ENCODE data around the gene TMEM17.

TMEM17 gene

DNA sequence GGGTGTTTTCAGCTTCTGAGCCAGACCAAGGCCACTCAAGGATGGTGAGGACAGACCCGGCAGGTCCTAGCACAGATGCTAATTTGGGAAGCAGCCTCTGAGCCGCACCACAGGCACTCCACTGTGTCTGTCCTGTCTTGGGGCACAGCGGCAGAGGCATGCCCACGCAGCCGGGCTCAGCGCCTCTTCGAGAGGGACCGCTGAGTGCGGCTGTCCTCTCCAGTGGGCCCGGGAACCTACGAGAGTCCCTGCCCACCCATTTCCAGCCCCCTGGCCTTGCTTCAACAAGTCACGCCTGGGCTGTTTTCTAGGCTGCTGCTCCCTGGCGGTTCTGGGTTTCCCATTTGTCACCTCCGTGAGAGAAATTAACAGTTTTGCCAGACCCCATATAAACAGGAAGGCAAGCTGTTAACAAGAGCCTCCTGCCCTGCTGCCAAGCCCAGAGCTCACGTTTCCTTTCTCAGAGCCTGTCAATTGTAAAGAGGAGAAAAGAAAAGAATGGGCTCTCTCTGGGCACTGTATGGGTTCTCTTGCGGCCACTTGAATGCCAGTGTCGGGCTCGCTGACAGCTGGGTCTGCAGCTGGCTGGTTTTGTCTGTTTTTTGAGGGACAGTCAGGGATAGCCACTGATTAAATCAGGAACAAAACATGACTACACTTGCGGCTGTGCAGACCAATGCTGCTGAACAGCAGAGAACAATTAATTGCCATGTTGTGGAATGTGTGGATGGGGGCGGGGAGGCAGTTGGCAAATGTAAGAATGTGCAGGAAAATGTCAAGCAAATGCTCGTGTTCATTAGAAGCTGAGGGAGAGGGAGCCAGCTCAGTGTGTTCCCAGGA is 30.6 kb downstream of the TMEM17 start:
- Histone ChIP-seq H3K4me2 (ENCODE audit: low read length) (no peak overlapping the region), H3K27me3 (ENCODE audit: control insufficient read depth, insufficient read depth, low read length) (no peaks in the 10 kb centered on the region), H3K4me3 (ENCODE audit: low read depth, low read length) (no peak overlapping the region), H3K9me3 (ENCODE audit: control insufficient read depth, low read length) (no peaks in the 10 kb centered on the region), H3K4me1 (no peaks in the 10 kb centered on the region), H3K36me3 (ENCODE audit: control insufficient read depth, insufficient read depth, low read length) (no peaks in the 10 kb centered on the region), H3K9ac (no peak overlapping the region), H2AFZ (peak overlapping the region; percentile 41), H3K79me2 (no peaks in the 10 kb centered on the region), H3K27ac (no peak overlapping the region)
- TF ChIP-seq, protein P1, sequence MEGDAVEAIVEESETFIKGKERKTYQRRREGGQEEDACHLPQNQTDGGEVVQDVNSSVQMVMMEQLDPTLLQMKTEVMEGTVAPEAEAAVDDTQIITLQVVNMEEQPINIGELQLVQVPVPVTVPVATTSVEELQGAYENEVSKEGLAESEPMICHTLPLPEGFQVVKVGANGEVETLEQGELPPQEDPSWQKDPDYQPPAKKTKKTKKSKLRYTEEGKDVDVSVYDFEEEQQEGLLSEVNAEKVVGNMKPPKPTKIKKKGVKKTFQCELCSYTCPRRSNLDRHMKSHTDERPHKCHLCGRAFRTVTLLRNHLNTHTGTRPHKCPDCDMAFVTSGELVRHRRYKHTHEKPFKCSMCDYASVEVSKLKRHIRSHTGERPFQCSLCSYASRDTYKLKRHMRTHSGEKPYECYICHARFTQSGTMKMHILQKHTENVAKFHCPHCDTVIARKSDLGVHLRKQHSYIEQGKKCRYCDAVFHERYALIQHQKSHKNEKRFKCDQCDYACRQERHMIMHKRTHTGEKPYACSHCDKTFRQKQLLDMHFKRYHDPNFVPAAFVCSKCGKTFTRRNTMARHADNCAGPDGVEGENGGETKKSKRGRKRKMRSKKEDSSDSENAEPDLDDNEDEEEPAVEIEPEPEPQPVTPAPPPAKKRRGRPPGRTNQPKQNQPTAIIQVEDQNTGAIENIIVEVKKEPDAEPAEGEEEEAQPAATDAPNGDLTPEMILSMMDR (IDR thresholded peaks at IDR 0.05), result no peak

DNA sequence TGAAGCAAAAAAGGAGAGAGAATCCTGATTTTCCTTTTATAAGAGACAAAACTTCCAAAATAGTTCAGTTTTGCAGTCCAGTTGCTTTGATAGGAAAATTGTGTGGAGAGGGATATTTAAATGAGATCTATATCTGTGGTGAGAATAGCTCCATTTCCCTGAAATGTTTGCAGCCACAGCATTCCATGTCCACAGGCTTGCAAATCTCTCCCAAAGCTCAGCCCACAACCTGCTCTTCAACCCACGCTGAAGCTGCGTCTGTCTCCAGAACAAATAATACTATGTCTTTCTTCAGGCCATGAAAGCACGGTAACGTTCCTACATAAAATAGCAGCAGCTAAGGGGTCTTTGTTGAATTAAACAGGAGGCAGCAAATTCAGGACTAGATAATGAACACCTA is 31.8 kb downstream of the TMEM17 start:
- Histone ChIP-seq H2AFZ (no peak overlapping the region), H3K4me2 (ENCODE audit: low read length) (no peak overlapping the region), H3K36me3 (ENCODE audit: control insufficient read depth, insufficient read depth, low read length) (no peaks in the 10 kb centered on the region), H3K27me3 (ENCODE audit: control insufficient read depth, insufficient read depth, low read length) (no peaks in the 10 kb centered on the region), H3K4me1 (no peaks in the 10 kb centered on the region), H3K79me2 (no peaks in the 10 kb centered on the region), H3K9ac (no peak overlapping the region), H3K27ac (no peak overlapping the region), H3K9me3 (ENCODE audit: control insufficient read depth, low read length) (no peaks in the 10 kb centered on the region), H3K4me3 (ENCODE audit: low read depth, low read length) (no peak overlapping the region)
- TF ChIP-seq, protein P1 (IDR thresholded peaks at IDR 0.05), result no peak

DNA sequence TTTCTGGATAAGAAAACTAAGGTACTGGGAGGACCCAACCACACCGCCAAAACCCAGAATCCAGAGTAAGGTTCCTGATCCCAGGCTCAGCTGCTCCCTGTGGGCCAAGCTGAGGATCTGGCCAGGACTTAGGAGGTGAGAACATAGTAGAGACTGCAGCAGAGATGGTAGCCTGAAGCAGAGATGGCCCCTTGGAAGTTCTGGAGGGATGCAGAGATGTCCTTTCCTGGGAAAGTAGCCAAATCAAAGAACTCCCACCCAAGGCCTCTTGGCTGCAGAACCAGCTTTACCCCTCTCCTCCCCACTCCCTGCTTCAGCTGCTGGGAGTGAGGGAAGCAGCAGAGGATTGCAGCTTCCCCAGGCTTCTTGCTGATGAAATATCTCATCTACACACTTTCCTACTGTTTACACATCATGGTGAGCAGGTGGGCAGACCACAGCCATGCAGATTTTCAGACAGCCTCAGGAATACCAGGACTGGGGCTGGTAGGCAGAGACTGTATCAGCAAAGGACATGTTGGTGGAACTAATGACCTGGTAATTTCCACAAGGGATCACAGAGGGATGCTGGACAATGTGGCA is 32.7 kb downstream of the TMEM17 start:
- Histone ChIP-seq H3K36me3 (ENCODE audit: control insufficient read depth, insufficient read depth, low read length) (no peaks in the 10 kb centered on the region), H3K9me3 (ENCODE audit: control insufficient read depth, low read length) (no peaks in the 10 kb centered on the region), H3K27me3 (ENCODE audit: control insufficient read depth, insufficient read depth, low read length) (no peaks in the 10 kb centered on the region), H2AFZ (no peak overlapping the region), H3K4me1 (no peaks in the 10 kb centered on the region), H3K27ac (no peak overlapping the region), H3K79me2 (no peaks in the 10 kb centered on the region), H3K9ac (no peak overlapping the region), H3K4me2 (ENCODE audit: low read length) (no peak overlapping the region), H3K4me3 (ENCODE audit: low read depth, low read length) (no peak overlapping the region)
- TF ChIP-seq, protein P1 (IDR thresholded peaks at IDR 0.05), result no peak

- TF ChIP-seq, protein P1 (IDR thresholded peaks at IDR 0.05), result no peak
- H3K9me3 ChIP-seq (ENCODE audit: control insufficient read depth, low read length), result no peaks in the 10 kb centered on the region
- no peaks in the 10 kb centered on the region for H3K27me3 ChIP-seq (ENCODE audit: control insufficient read depth, insufficient read depth, low read length)
- no peaks in the 10 kb centered on the region for H3K4me1 ChIP-seq
- no peak overlapping the region for H3K9ac ChIP-seq
- H3K79me2 ChIP-seq, result no peaks in the 10 kb centered on the region
- no peak overlapping the region for H2AFZ ChIP-seq
- no peak overlapping the region for H3K4me2 ChIP-seq (ENCODE audit: low read length)
- no peak overlapping the region for H3K4me3 ChIP-seq (ENCODE audit: low read depth, low read length)
- H3K27ac ChIP-seq, result no peak overlapping the region
- H3K36me3 ChIP-seq (ENCODE audit: control insufficient read depth, insufficient read depth, low read length), result no peaks in the 10 kb centered on the region
These were observed 33.7 kb downstream of the TMEM17 start for GRCh38 chr2:62472312-62472711.

Data from parathyroid adenoma (tissue), 2 donors.